GM15510 (cell line): Measurements from ENCODE around the gene ENDOD1.

Source experiments
- POLR2A ChIP-seq: IDR thresholded peaks from 3 replicates; pipeline ENCODE4 v1.6.1; 2011; ENCODE audit warnings: borderline replicate concordance; ENCODE audit not compliant: insufficient read length; ENCODE audit errors: extremely low read depth

Gene ENDOD1

DNA sequence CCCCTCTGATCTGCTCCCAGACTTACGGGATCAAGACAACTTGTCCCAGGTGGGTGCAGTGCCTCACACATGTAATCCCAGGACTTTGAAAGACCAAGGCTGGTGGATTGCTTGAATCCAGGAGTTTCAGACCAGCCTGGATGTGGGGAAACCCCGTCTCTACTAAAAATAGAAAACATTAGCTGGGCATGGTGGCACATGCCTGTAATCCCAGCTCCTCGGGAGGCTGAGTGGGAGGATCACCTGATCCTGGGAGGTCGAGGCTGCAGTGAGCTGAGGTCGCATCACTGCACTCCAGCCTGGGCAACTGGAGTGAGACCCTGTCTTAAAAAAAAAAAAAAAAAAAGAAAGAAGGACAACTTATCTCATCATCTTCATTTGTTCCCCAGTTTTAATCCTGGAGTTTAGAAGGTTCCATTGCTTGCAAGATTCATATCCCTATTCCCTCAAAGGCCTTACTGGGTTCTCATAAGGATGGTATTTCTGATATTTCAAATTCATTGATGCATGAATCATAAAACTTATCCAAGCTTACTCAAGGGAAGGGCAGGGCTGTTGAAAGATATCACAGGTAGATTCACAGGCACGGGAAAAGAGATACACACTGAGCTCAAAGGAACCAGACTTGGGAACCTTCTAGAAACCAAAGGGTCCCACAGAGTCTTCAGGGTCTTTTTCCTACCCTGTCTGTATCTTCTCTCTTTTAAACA, 14.6 kb downstream of the ENDOD1 start:
- TF ChIP-seq POLR2A = no peak

DNA sequence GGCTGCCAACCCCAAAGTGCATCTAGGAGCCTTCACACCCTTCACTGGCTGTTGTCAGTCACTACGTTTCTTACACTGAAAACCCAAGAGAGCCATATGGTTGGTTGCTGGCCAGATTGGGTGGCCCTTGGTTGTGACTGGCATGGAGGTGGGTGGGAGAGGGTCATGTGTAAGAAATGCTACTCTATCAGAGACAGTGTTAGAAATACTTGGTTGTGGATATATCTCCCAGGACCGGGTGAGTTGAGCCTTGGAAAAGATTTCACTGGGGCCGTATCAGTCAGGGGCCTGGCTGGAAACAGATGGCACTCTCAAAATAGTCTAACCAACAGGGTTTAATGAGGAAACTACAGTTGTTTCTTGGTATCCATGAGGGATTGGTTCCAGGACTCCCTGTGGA, 15.2 kb downstream of the ENDOD1 start:
- no peak for TF ChIP-seq POLR2A

DNA sequence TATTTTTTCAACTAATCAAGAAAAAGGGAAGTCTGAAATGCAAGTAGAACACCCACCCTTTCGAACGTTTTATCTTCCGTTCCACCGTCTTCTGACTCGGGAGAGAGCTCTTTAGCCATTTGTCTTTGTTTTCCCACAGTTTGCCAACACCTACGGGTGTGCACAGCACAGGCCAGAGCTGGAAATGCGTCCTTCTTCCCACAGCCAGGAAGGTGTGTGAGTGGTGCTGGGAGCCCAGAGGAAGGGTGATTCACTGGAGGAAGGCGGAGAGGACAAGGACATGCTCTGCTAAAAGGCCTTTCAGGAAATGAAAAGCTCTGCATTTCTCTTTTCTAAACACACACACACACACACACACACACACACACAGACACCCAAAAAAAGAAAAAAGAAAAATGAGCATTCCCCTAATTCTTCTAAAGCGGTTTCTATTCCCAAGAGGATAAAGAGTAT, 18.5 kb downstream of the ENDOD1 start:
- no peak for TF ChIP-seq POLR2A

DNA sequence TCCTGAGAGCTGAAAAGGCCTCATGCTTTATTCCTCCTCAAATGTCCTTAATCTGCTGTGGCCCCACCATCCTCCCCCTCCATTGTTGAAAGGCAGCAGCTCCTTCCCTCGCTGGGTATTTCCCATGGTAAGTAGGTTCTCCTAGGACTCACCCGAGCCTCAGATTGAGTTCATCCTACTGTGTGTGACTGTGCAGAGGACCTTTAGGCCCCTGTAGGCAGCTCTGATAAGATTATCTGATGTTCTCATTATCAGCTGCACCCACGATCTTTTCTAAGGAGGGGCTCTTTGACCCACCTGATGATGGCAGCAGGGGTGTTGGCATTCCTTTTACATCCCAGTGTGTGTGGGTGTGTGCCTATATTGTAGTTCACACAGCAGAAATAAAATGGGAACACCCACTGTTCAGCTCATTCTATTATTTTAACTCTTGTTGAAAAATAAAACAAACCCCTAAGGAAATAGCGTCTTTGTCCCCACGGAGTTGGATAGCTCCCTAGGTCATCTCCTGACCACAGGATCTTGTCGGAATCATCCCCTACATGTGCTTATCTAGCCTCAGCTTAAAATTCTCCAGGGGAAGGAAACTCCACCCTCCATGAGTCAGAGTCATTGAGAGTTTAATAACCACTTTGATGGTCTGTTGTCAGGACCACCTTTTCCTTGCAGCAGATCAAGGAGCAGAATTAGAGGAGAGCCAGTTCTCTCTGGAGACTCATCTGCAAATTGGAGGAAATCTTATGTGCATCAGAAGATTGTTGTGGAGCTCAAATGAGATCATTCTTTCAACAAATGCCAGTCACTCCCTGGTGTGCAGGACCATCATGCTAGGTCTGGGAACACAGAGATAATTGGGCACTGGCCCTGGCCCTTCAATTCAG, 19.3 kb downstream of the ENDOD1 start:
- TF ChIP-seq POLR2A = no peak

GRCh38 chr11:95111923-95112540, 22.4 kb downstream of the ENDOD1 start:
- no peak for TF ChIP-seq POLR2A

- no peak for TF ChIP-seq POLR2A
These were observed 26.0 kb downstream of the ENDOD1 start for GRCh38 chr11:95115597-95115996.

- TF ChIP-seq POLR2A = no peak
These were observed 29.9 kb downstream of the ENDOD1 start for GRCh38 chr11:95119361-95120060.

DNA sequence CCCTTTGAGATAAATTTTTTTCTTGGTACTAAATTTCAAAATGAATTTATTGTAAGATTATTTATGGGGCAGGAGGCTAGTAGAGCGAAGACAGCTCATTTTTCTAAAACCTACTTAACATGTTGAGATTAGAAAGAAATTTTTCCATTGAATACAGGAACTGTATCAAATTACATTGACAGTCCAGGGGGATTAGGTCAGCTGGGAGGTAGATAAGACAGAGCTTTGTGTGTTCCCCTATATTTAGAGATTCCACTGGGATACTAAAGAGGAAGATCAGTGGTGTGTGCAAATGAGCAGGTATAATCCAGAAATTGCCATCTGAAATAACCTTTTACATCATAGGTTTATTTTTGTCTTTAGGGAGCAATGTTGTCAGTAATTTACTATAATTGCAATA, 32.1 kb downstream of the ENDOD1 start:
- no peak for TF ChIP-seq POLR2A

- TF ChIP-seq POLR2A = no peak
These were observed 33.9 kb downstream of the ENDOD1 start for GRCh38 chr11:95123556-95123955.

DNA sequence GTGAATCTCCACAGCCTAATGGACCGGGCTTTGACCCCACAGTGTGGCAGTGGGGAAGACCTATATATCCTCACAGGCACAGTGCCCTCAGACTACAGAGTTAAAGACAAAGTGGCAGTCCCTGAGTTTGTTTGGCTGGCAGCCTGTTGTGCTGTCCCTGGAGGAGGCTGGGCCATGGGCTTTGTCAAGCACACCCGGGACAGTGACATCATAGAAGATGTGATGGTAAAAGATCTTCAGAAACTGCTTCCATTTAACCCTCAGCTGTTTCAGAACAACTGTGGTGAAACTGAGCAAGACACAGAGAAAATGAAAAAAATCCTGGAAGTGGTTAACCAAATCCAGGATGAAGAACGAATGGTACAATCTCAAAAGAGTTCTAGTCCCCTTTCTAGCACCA, 39.0 kb downstream of the ENDOD1 start:
- no peak for TF ChIP-seq POLR2A

- no peak for TF ChIP-seq POLR2A
These were observed 43.3 kb downstream of the ENDOD1 start for GRCh38 chr11:95132956-95133355.

- TF ChIP-seq POLR2A = no peak
These were observed 44.8 kb downstream of the ENDOD1 start for GRCh38 chr11:95134491-95134890.

DNA sequence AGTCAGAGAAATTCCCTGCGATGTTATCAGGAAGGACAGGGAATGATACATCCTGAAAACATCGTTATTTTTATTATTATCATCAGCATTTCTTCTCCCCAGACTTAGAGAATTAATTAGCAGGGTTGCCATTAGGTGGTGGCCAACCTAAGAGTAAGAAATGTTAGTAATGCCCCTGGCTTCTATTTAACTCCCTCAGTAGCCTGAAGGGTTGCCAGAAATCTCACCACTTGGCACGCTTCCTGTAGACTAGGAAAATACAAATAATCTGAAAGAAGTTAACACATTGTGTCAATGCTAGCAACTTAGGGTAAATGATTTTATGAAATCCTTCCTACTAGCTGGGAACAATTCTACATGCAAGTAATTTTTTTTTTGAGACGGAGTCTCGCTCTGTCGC, 45.5 kb downstream of the ENDOD1 start:
- TF ChIP-seq POLR2A = no peak

DNA sequence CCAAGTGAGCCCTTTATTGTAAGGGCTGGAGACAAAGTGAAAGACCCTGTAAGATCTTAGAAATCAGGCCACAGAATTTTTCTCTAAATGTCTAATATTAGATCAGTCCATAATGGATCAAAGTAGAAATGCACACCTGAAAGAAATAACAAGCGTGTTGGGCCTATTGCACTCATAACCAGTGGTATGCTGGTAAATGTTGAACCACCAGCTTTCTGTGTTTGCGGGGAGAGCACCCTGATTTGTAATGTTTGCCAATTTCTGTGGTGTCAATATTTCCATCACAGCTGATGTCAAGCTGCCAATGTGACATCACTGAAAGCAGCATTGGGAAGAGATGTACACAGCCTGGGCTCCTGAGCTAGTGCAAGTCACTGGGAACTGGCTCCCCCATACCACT, 46.2 kb downstream of the ENDOD1 start:
- TF ChIP-seq POLR2A = no peak

DNA sequence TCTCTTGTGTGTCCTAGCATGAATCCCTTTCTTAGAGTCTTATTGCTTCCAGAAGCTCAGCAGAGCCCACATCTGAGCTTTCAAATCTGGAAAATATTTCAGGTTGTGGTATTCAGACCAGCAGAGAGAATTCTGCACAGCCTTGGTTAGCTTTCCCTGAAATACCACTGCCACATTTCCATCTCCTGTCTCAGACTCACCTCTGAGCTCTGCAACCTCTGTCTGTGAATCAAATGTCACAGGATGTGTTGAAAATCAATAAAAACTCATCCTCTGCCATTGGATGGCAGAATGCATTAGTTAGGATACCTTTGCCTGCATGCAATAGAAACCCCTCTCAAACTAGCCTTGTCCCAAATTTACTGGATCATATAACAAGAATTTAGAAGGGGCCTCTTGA, 47.7 kb downstream of the ENDOD1 start:
- TF ChIP-seq POLR2A = no peak
